NCI-H524 (cell line): ENCODE results near the gene HK1.

ENCODE experiments used
- DNase-seq, 2 experiments: peaks; one replicate each; lab custom pipeline; 2025; lab: John Stamatoyannopoulos, UW

The HK1 gene

DNA sequence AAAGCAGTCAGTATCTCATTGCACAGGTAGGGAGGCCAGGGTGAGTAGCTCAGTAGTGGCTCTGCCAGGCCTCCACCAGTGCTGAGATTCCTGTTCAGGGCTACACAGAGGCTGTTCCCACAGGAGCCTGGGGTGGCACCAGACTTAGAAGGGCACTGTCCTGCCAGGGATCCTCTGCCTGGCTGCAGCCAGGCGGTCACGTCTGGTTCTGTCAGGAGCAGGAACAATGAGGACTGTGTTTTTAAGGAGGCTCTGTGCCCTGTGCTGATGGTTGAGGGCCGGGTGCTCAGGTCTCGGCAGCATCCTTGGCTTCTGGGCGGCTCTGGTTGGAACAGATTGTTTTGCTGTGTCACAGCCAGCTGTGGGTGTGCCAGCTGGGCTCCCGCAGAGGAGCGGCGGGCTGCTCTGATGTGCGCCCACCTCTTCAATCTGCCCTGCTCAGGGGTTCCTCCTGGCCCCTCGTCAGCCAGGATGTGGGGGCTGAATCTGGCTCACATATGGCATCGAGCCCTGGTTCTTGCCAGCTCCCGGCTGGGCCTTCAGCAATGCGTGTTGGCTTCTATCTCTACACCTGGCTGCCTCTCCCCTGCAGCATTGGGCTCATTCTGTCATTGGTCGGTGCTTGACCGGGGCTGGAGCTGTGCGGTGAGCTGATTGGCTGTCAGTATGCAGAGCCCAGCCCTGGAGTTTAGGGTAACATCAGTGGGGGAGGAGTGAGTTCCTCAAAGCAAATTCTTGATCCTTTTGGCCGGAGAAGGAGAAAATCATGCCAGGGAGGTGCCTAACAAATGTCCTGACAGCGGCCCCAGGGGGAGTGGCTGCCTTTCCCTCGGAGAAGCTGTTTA lies 97.2 kb downstream of the HK1 start:
- DNase-seq: peak; percentile 23 to 57

DNA sequence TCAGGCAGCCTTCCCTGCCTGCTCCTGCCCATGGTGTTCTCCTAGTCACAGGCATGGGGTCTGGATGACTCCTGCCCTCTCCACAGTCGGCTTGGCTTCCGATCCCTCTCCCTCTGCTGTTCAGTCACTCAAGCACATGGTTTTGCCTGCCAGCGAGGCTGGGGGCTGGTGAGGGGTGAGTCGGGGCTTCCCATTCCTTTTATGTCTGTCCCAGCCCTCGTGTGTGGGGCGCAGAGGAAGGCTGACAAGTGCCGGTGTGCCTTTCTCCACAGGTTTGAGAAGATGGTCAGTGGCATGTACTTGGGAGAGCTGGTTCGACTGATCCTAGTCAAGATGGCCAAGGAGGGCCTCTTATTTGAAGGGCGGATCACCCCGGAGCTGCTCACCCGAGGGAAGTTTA lies 98.4 kb downstream of the HK1 start:
- DNase-seq: no peak

GRCh38 chr10:69377191-69377590 lies 98.9 kb downstream of the HK1 start:
- DNase-seq: no peak

- DNase-seq: no peak
Observed at GRCh38 chr10:69377933-69378332, 99.6 kb downstream of the HK1 start.

DNA sequence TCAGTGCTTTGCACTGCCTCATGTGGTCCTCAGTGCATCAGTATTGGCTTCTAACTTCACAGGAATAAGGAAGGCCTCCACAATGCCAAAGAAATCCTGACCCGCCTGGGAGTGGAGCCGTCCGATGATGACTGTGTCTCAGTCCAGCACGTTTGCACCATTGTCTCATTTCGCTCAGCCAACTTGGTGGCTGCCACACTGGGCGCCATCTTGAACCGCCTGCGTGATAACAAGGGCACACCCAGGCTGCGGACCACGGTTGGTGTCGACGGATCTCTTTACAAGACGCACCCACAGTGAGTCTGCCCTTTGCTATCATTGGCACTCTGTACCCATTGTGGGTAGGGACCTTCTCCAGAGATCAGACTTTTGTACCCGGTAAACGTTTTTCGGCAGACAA lies 101.5 kb downstream of the HK1 start:
- no peak for DNase-seq

GRCh38 chr10:69382382-69383117 lies 104.3 kb downstream of the HK1 start:
- DNase-seq: no peak

DNA sequence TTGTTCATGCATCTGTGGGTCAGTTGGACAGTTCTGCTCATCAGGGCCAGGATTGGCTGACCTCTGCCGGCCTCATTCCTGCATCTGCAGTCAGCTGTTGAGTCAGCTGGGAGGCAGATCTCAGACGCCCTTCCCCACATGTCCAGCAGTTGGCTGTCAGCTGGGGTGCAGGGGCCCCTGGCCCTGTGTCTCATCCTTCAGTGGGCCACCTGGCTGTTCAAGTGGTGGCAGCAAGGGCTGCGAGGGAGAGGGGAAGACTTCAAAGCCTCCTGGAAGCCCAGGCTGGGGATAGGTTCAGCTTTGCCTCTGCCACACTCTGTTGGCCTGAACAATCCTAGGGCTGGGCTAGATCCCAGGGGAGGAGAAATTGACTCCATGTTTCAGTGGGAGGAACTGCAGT lies 105.3 kb downstream of the HK1 start:
- DNase-seq: no peak

GRCh38 chr10:69384320-69384719 lies 106.0 kb downstream of the HK1 start:
- no peak for DNase-seq

DNA sequence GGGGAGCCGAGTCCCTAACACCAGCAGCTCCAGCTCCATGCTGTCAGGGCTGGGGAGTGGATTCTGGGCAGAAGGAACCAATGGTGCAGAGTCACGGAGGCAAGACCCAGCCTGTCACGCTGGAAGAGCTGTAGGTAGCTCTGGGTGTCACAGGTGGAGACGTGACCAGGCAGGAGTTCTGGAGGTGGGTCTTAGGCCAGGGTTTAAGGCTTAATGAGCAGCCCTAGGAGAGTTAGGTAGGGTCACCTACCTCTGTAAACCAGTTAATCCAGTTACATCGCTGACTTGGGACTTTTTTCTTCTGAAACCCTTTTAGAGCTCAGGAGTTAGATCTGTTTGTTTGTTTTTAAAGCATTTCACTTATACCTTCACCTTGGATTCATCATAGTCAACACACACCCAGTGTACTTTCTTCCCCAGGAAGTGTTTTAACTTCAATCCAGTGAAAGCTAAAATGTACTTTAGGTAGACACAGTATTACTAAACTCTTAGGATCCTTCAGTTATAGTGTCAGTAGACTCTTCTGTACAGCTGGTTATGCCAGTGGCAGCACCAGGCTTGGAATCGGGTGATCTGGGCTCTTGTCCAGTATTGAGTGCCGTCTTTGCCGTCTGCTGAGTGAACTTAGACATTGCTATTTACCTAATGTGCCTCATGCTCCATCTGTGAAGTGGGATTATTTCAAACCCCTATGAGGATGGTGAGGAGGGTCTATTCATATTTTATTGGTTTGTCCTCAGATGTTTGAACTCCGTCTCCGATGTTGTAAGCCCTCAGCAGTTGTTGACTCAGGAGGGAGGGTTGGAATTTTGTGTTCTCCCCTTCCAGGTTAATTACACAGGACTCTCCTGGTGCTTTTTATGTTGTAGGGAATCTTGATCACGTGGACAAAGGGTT lies 107.4 kb downstream of the HK1 start:
- DNase-seq: no peak

GRCh38 chr10:69387500-69387899 lies 109.2 kb downstream of the HK1 start:
- DNase-seq: no peak

- DNase-seq: no peak
Observed at GRCh38 chr10:69388488-69388887, 110.2 kb downstream of the HK1 start.

DNA sequence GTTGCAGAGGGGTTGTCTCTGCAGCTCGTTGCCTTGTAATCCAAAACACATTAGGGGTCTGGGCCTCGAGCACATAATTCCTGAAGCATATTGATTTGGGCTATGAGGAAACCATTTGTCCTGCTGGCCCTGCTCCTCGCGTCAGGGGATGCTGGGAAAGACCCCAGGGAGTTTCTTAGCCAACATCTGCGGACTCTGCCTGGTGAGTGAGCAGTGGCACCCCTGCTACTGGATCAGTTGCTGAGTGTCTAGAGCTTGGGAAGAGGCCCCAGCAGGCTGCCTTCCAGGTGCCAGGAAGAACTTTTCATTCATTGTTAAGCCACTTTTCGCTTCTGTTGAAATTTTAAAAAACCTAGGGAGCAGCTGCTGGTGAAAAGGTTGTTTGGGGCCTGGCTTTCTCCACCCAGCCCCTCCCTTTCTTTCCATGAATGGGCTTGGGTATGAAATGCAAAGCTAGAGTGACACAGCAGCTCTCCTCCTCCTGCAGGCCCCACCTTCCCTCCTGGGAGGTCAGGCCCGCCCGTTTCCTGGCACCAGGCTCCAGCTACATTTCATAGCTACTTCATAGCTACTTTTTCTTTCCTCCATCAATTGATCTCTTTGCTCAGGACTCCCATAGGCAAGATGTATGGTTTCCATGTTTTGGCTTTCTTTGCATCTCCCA lies 111.7 kb downstream of the HK1 start:
- DNase-seq: no peak

- no peak for DNase-seq
Observed at GRCh38 chr10:69391158-69391557, 112.9 kb downstream of the HK1 start.

DNA sequence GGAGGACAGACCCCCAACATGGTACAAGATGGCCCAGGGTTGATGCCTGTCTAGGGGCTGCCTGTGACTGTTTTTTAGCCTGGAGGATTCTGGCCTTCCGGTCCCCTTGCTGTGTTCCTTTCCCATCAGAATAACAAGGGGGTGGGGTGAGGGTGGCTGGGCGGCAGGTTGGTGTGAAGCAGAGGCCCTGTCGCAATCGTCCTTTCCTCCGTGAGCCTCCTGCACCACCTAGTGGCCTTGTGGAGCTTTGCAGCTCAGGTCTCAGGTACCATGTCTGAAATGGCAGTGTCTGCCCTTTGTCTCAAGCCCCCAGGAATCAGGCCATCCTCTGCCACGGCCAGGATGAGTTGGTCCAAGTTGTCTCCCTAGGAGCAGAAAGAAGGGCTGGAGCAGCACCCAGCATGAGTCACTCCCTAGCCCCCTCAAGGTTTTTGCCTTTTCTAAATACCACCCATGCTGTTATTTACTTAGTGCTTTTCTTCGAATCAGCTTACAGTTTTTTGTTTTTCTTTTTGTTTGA lies 114.2 kb downstream of the HK1 start:
- peak; percentile 30 to 56 for DNase-seq

DNA sequence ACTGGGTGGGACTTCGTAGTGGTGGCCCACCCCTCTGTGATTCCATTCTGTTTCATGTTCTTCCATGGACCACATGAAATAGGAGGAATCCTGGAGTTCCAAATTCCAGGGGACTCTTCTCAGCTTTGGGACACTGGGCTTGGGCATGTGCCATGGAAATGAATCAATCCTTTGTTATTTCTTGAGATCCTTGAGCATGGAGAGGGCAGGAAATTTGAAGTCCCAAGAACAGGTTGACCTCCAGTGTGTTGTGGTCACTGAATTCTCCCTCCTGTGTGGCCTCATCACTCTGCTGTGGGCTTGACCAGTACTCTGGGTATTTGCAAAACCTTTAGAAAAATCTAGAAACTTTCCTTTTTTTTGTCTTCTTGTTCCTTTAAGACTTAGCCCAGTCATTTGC lies 115.7 kb downstream of the HK1 start:
- no peak for DNase-seq

- no peak for DNase-seq
Observed at GRCh38 chr10:69397972-69398371, 119.7 kb downstream of the HK1 start.

DNA sequence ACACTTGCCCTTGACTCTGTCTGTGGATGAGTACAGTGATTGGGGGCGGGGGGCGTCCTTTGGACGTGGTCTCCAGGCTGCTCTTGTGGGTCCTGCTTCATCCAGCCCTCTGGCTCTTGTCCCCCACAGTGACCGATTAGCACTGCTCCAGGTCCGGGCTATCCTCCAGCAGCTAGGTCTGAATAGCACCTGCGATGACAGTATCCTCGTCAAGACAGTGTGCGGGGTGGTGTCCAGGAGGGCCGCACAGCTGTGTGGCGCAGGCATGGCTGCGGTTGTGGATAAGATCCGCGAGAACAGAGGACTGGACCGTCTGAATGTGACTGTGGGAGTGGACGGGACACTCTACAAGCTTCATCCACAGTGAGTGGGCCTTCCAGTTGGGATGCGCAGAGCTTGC lies 120.2 kb downstream of the HK1 start:
- DNase-seq: no peak

DNA sequence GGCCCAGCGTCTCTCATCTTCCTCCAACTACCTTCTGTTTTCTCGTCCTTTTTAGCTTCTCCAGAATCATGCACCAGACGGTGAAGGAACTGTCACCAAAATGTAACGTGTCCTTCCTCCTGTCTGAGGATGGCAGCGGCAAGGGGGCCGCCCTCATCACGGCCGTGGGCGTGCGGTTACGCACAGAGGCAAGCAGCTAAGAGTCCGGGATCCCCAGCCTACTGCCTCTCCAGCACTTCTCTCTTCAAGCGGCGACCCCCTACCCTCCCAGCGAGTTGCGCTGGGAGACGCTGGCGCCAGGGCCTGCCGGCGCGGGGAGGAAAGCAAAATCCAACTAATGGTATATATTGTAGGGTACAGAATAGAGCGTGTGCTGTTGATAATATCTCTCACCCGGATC lies 122.6 kb downstream of the HK1 start:
- no peak for DNase-seq

DNA sequence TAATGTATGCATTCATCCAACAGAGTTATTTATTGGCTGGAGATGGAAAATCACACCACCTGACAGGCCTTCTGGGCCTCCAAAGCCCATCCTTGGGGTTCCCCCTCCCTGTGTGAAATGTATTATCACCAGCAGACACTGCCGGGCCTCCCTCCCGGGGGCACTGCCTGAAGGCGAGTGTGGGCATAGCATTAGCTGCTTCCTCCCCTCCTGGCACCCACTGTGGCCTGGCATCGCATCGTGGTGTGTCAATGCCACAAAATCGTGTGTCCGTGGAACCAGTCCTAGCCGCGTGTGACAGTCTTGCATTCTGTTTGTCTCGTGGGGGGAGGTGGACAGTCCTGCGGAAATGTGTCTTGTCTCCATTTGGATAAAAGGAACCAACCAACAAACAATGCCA lies 123.1 kb downstream of the HK1 start:
- DNase-seq: no peak

DNA sequence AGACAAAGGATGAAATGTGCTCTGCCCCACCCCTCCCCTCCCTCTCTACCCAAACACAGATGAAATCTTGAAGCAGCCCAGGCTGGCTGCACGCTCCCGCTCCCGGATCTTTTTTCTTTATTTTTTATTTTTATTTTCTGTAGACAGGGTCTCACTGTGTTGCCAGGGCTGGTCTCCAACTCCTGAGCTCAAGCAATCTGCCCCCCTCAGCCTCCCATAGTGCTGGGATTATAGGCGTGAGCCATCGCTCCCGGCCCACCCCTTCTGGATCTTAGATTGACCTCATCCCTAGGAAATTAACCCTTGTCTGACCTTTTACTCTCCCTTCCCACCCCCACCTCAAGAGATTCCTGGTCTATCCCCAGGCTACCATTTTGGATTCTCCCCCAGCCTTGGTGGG lies 124.1 kb downstream of the HK1 start:
- DNase-seq: no peak

DNA sequence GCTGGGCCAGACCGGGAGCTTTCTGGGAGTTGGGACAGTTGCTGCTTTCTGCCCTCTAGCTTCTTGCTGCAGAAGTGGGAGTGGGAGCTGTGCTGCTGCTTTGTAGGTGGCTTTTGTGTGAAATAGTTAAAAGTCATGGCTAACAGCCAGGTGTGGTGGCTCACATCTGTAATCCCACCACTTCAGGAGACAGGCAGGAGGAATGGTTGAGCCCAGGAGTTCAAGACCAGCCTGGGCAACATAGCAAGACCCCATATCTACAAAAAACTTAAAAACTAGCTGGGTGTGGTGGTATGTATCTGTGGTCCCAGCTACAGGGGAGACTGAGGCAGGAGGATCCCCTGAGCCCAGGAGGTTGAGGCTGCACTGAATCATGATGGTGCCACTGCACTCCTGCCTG lies 124.8 kb downstream of the HK1 start:
- no peak for DNase-seq

DNA sequence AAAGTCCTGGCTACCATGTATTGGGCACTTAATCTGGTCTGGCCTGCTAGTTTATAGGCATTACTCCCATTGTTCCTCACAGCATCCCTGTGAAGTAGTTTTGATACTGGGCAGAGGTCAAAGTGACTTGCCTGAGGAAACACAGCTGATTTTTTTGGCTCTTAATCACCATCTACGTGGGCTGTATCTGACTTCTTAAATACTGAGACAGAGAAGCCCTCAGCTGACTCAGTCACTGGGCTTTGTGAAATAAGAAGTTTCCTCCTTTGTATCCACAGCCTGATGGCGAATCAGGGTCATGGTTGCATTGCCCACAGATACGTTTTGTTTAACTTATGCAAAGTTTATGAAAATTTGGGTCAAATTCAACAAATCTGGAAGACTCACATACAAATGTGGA lies 125.2 kb downstream of the HK1 start:
- DNase-seq: no peak
